Measurements from ENCODE around the gene PHF14. TPM values are rescaled to one million over a fixed set of nuclear protein-coding genes. Genes with fewer than 3 reads are reported as not detected.

PHF14 gene
- polyA plus RNA-seq, 3 donors: 4.8 to 7.4 (median 5.4) TPM

GRCh38 chr7:11191081-11191480 lies 217.4 kb downstream of the PHF14 start:
- Histone ChIP-seq H3K4me3 (replicated peaks in 1 of 3; ENCODE audit: low read depth in 2 of 3, low read length in 3 of 3) (no peak overlapping the region), H3K27ac (ENCODE audit: low read depth in 1 of 2, low read length in 2 of 2) (no peak overlapping the region), H3K79me2 (ENCODE audit: insufficient read depth, low read length) (no peaks in the 10 kb centered on the region), H3K9ac (ENCODE audit: insufficient read depth, low read length, poor library complexity, severe bottlenecking) (no peak overlapping the region), H3K4me1 (ENCODE audit: control insufficient read depth in 1 of 2, insufficient read depth in 2 of 2, low read length in 2 of 2) (no peaks in the 10 kb centered on the region), H3K4me2 (replicated peaks; ENCODE audit: extremely low read depth, low read length, poor library complexity, severe bottlenecking) (no peak overlapping the region), H4K20me1 (ENCODE audit: insufficient read depth, low read length) (no peaks in the 10 kb centered on the region), H3K9me3 (replicated peaks in 1 of 2; ENCODE audit: control insufficient read depth in 1 of 2, insufficient read depth in 1 of 2, low read length in 2 of 2) (no peaks in the 10 kb centered on the region), H2AFZ (ENCODE audit: insufficient read depth, low read depth, low read length, poor library complexity, severe bottlenecking) (no peak overlapping the region), H3K36me3 (replicated peaks in 1 of 2; ENCODE audit: control insufficient read depth in 1 of 2, insufficient read depth in 2 of 2, low read length in 2 of 2) (no peaks in the 10 kb centered on the region), H3K27me3 (ENCODE audit: control insufficient read depth in 2 of 2, insufficient read depth in 2 of 2, low read length in 2 of 2) (no peaks in the 10 kb centered on the region)
- WGBS (ENCODE audit: insufficient coverage): no CpG with 5 or more reads among the region's 3 CpGs
- no peak for TF ChIP-seq CTCF (IDR thresholded peaks at IDR 0.05)
- Mint-ChIP-seq H3K4me3 (no peak overlapping the region), H3K4me1 (peaks cover 13% of the 10 kb centered on the region), H3K36me3 (no peaks in the 10 kb centered on the region), H3K27me3 (ENCODE audit: low read depth in 3 of 3) (peaks cover 0 to 7% (median 0%) of the 10 kb centered on the region in 3 donors), H3K9me3 (peaks cover 0 to 11% (median under 1%) of the 10 kb centered on the region in 7 donors), H3K27ac (no peak overlapping the region)
- intact Hi-C loops (cut with micrococcal nuclease): no loop called here
- DNase-seq: no peak

GRCh38 chr7:11191574-11192220 lies 218.0 kb downstream of the PHF14 start:
- Mint-ChIP-seq H3K9me3 (peaks cover 0 to 10% (median 0%) of the 10 kb centered on the region in 7 donors), H3K36me3 (no peaks in the 10 kb centered on the region), H3K4me3 (no peak overlapping the region), H3K4me1 (peaks cover 13% of the 10 kb centered on the region), H3K27ac (no peak overlapping the region), H3K27me3 (ENCODE audit: low read depth in 3 of 3) (peaks cover 0 to 7% (median 0%) of the 10 kb centered on the region in 3 donors)
- no peaks in the 10 kb centered on the region for H4K20me1 ChIP-seq (ENCODE audit: insufficient read depth, low read length)
- no peak overlapping the region for H3K27ac ChIP-seq (ENCODE audit: low read depth in 1 of 2, low read length in 2 of 2)
- H3K36me3 ChIP-seq (replicated peaks in 1 of 2; ENCODE audit: control insufficient read depth in 1 of 2, insufficient read depth in 2 of 2, low read length in 2 of 2): no peaks in the 10 kb centered on the region
- H3K4me1 ChIP-seq (ENCODE audit: control insufficient read depth in 1 of 2, insufficient read depth in 2 of 2, low read length in 2 of 2): no peaks in the 10 kb centered on the region
- no peak overlapping the region for H3K4me3 ChIP-seq (replicated peaks in 1 of 3; ENCODE audit: low read depth in 2 of 3, low read length in 3 of 3)
- no peaks in the 10 kb centered on the region for H3K9me3 ChIP-seq (replicated peaks in 1 of 2; ENCODE audit: control insufficient read depth in 1 of 2, insufficient read depth in 1 of 2, low read length in 2 of 2)
- 60% methylated on average over 1 of the region's 4 CpGs for WGBS (ENCODE audit: insufficient coverage)
- H3K9ac ChIP-seq (ENCODE audit: insufficient read depth, low read length, poor library complexity, severe bottlenecking): no peak overlapping the region
- no peaks in the 10 kb centered on the region for H3K27me3 ChIP-seq (ENCODE audit: control insufficient read depth in 2 of 2, insufficient read depth in 2 of 2, low read length in 2 of 2)
- H2AFZ ChIP-seq (ENCODE audit: insufficient read depth, low read depth, low read length, poor library complexity, severe bottlenecking): no peak overlapping the region
- no peaks in the 10 kb centered on the region for H3K79me2 ChIP-seq (ENCODE audit: insufficient read depth, low read length)
- TF ChIP-seq CTCF (IDR thresholded peaks at IDR 0.05): no peak
- DNase-seq: no peak
- H3K4me2 ChIP-seq (replicated peaks; ENCODE audit: extremely low read depth, low read length, poor library complexity, severe bottlenecking): no peak overlapping the region
- intact Hi-C loops (cut with micrococcal nuclease): no loop called here

Data from CD14-positive monocyte (primary cell).